ENCODE measurements around the gene ZFPM1.

ZFPM1 gene

DNA sequence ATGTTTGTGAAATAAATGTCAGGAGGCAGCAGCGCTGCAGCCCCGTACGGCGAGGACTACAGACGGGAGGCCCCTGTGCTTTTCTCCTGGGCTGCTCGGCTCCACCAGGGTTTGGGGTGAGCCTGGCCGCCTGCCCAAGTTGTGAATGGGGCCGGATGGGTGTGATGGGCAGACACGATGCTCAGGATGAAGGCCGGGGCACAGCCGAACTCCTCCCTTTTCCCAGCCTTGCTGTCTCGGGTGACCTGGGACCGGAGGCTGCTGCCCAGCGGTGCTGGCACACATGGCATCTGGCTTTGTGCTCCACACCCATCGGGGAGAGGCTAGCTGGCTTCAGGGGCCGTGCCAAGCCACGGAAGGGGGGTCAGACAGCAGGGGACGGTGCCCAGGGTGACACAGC is 34.2 kb upstream of the ZFPM1 start:
- no peak for DNase-seq

DNA sequence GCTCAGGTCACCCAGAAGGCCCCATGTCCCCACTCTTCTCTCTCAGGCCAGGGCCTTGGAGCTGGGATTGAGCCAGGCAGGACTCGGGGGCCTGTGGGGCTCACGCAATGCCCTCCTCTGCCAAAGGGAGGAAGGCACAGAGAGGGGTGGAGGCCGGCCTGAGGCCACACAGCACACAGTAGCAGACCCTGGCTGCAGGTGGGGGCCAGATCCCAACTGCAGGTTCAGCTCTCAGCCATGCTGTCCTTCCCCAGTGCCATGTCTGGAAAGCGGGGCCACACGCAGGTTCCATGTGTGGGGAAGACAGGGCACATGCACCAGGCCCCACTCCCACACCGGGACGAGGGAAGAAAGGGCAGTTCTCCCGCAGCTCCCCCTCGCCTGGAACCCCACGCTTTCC is 33.3 kb upstream of the ZFPM1 start:
- DNase-seq = no peak

GRCh38 chr16:88420496-88420895 is 32.6 kb upstream of the ZFPM1 start:
- no peak for DNase-seq

DNA sequence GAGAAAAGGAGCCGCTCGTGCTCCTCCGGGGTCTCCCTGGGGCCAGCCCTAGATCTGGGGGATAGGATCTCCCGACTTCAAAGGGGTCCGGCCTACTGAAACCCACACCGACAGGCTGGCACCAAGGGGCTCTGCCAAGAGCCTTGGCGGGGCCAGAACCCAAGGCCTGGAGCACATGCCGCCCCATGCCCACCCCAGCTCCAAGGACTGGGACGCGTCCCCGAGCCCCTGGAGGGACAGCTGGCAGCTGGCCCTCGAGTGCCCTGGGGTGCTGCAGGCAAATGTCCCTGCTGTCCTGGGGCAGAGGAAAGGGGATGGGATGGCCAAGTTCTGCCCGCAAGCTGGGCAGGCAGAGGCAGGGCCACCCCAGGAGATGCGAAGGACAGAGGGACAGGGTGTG is 31.8 kb upstream of the ZFPM1 start:
- DNase-seq = no peak

DNA sequence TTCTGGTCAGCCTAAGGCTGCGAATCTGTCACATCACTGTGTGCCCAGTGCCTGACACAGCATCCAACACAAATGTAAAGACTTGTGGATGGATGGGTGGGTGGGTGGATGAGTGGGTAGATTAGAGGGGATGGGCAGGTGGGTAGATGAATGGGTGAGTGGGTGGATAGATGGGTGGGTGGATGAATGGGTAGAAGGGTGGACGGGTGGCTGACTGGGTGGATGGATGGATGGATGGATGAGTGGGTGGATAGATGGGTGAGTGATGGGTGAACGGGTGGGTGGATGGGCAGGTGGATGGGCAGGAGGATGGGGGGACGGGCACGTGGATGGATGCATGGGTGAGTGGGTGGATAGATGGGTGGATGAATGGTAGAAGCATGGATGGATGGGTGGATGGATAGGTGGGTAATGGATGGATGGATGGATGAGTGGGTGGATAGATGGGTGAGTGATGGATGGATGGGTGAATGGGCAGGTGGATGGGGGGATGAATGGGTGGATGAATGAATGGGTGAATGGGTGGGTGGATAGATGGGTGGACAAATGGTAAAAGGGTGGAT is 31.1 kb upstream of the ZFPM1 start:
- DNase-seq = no peak

DNA sequence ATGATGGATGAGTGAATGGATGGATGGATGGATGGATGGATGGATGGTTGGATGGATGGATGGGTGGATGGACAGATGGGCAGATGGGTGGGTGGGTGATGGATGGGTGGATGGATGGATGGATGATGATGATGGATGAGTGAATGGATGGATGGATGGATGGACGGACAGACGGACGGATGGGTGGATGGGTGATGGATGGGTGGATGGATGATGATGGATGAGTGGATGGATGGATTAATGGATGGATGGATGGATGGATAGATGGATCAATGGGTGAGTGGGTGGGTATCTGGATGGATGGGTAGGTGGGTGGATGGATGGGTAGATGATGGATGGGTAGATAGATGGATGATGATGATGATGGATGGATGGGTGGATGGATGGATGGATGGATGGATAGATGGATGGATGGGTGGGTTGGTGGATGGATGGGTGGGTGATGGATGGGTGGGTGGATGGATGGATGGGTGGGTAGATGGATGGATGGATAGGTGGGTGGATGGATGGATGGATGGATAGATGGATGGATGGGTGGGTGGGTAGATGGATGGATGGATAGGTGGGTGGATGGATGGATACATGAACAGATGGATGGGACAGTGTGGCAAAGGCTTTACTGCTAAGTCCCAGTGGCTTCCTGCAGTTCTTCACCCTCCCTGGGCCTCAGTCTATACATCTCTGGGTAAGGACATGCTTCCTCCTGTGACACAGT is 30.2 kb upstream of the ZFPM1 start:
- no peak for DNase-seq

GRCh38 chr16:88423448-88423850 is 29.6 kb upstream of the ZFPM1 start:
- no peak for DNase-seq

DNA sequence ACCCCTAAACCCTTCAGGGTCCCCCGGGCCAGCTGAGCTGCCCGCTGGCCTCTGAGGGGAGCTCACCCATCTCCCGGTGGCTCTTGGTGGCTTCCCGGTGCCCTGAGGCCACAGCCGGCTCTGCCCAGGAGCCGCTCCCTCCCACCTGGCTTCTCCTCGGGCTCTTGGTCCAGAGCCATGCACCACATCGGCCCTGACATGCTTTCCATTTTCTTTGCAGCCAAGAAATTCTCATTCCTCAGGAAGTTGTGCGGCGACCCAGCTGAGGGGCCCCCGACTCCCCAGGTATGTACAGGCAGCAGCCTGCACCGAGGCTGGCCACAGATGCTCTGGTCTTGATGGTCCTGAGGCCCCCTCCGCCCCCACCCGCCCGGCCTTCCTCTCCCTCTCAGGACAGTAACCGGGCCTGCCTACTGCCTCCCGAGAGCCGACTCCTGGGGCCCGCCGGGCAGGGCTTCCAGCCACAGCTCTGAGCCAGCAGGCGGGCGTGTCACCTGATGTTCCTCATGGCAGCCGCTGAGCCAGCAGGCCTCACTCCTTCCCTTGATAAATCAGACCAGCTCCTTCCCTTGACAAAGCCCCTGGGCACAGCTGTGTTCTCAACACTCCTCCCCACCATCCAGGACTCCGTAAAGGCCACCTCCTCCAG is 28.4 kb upstream of the ZFPM1 start:
- no peak for DNase-seq

DNA sequence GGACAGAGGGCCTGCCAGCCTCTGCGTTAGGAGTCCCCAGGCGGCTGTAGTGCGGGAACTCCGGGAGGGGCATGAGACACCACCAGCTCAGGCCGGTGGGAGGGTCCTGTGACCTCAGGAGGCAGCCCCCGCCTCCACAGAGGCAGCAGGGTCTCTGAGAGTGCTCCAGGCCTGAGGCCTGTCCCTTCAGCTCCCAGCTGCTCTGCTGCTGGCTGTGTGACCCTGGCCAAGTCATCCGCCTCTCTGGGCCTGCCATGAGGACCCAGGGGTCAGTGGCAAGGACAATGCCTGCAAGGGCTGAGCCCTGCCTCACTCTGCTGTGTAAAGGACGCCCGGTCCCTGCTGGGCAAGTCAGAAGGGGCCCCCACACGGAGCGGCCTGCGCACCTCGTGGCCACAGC is 27.1 kb upstream of the ZFPM1 start:
- DNase-seq = no peak

GRCh38 chr16:88427376-88427775 is 25.7 kb upstream of the ZFPM1 start:
- no peak for DNase-seq

DNA sequence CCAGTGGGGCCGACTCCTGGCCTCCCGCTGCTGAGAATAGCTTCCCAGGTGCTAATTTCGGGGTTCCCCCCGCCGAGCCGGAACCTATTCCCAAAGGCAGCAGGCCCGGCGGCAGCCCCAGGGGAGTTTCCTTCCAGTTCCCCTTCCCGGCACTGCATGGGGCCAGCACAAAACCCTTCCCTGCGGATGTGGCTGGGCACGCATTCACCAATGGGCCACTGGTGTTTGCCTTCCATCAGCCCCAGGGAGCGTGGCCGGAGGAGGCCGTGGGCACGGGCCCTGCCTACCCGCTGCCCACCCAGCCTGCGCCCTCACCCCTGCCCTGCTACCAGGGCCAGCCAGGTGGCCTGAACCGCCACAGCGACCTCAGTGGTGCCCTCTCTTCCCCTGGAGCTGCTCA is 24.9 kb upstream of the ZFPM1 start:
- DNase-seq = no peak

DNA sequence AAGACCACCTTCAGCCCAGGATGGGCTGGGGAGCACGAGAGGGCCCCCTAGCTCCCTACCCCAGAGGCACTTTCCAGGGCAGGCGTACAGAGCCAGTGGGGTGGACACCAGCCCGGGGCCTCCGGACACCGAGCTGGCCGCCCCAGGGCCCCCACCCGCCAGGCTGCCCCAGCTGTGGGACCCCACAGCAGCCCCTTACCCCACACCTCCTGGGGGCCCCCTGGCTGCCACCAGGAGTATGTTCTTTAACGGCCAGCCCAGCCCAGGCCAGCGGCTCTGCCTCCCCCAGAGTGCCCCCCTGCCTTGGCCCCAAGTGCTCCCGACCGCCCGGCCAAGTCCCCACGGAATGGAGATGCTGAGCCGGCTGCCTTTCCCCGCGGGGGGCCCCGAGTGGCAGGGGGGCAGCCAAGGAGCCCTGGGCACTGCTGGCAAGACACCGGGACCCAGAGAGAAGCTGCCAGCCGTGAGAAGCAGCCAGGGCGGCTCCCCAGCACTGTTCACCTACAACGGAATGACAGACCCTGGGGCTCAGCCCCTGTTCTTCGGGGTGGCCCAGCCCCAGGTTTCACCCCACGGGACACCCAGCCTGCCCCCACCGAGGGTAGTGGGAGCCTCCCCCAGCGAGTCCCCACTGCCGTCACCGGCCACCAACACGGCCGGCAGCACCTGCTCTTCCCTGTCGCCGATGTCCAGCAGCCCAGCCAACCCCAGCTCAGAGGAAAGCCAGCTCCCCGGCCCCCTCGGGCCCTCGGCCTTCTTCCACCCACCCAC is 24.3 kb upstream of the ZFPM1 start:
- DNase-seq = no peak

- no peak for DNase-seq
These were observed 23.5 kb upstream of the ZFPM1 start for GRCh38 chr16:88429387-88430184.

DNA sequence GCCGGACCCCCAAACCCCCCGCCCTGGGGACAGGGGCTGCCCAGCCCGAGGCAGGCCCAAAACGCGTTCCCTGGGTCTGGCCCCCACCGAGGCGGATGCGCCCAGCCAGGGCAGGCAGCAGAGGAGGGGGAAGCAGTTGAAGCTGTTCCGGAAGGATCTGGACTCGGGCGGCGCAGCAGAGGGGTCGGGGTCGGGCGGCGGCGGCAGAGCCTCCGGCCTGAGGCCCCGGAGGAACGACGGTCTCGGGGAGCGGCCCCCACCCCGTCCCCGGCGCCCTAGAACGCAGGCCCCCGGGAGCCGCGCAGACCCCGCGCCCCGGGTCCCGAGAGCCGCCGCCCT is 22.9 kb upstream of the ZFPM1 start:
- no peak for DNase-seq

DNA sequence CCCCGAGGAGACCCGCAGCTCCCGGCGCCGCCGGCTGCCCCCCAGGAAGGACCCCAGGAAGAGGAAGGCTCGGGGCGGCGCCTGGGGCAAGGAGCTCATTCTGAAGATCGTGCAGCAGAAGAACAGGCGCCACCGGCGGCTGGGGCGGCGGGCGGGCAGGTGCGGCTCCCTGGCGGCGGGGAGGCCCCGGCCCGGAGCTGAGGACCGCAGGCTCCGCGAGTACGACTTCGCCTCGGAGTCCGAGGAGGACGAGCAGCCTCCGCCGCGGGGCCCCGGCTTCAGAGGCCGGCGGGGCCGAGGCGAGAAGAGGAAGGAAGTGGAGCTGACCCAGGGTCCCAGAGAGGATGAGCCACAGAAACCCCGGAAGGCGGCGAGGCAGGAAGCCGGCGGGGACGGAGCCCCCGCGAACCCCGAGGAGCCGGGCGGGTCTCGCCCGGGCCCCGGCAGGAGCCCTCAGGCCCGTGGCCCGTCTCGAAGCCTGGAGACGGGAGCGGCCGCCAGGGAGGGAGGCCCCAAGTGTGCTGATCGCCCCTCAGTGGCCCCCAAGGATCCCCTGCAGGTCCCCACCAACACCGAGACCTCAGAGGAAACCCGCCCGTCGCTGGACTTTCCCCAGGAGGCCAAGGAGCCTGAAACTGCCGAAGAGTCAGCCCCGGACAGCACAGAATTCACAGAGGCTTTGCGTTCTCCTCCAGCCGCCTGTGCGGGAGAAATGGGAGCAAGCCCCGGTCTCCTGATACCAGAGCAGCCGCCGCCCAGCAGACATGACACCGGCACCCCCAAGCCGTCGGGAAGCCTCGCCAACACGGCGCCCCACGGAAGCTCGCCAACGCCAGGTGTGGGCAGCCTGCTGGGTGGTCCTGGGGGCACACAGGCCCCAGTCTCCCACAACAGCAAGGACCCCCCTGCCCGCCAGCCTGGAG is 22.3 kb upstream of the ZFPM1 start:
- DNase-seq = no peak

DNA sequence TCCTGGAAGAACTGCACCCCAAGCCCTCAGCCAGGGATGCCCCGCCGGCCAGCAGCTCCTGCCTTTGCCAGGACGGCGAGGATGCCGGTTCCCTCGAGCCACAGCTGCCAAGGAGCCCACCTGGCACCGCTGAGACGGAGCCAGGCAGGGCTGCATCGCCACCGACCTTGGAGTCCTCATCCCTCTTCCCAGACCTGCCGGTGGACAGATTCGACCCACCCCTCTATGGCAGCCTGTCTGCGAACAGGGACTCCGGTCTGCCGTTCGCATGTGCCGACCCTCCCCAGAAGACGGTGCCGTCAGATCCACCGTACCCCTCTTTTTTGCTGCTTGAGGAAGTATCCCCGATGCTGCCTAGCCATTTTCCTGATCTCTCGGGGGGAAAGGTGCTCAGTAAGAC is 21.4 kb upstream of the ZFPM1 start:
- no peak for DNase-seq

- DNase-seq = no peak
These were observed 20.9 kb upstream of the ZFPM1 start for GRCh38 chr16:88432174-88432573.

GRCh38 chr16:88432753-88433152 is 20.3 kb upstream of the ZFPM1 start:
- DNase-seq = no peak

GRCh38 chr16:88433632-88434352 is 19.3 kb upstream of the ZFPM1 start:
- no peak for DNase-seq

DNA sequence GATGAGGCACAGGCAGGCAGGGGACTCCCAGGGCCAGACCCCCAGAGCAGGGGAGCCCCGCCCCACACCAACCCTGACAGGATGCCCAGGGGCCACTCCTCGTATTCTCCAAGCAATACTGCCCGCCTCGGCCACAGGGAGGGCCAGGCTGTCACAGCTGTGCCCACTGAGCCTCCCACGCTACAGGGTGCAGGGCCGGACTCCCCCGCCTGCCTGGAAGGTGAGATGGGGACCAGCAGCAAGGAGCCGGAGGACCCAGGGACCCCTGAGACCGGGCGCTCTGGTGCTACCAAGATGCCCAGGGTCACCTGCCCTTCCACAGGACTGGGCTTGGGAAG is 18.8 kb upstream of the ZFPM1 start:
- no peak for DNase-seq

DNA sequence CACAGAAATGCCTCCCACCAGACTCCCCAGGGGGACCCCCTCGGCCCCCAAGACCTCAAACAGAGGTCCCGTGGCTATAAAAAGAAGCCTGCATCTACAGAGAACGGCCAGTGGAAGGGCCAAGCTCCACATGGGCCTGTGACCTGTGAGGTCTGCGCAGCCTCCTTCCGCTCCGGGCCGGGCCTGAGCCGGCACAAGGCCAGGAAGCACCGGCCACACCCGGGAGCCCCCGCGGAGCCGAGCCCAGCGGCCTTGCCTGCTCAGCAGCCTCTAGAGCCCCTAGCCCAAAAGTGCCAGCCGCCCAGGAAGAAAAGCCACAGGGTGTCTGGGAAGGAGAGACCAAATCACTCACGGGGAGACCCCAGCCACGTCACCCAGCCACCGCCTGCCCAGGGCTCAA is 18.3 kb upstream of the ZFPM1 start:
- DNase-seq = no peak

Measured in NCI-H2227 treated with DMSO at 0.1 percent for 48 hours (cell line).